Stimulated activated CD8-positive, alpha-beta memory T cell treated with anti-CD3 and anti-CD28 coated beads, Interleukin-15, amount 100 ng/mL, for 48 hours (primary cell): Measurements from ENCODE around the gene BSN.

Experiments
- DNase-seq, 2 donors: peaks; one replicate each; pipeline ENCODE4 v3.0.0-alpha.2; 2020; ENCODE audit warnings: low read depth in 2 of 2

Gene BSN

DNA sequence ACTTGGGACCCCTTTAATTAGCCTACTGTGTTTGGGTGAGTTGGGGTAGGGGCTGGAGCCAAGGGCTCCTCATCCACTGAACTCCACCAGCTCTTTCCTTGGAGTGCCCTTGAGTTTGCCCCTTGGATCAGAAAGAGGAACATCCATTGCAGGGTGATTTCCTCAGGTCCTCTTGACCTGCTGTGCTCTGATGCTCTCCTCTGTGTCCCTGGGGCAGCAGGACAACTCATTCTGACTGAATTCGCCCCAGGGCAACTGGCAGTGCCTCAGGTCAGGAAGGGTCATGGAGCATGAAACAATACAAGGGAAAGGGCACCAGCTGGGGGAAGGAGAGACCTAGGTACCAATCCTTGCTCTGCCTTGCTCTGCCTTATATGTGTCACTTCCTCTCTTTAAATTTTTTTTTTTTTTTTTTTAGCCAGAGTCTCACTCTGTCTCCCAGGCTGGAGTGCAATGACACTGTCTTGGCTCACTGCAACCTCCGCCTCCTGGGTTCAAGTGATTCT, 47.8 kb downstream of the BSN start:
- DNase-seq: no peak

DNA sequence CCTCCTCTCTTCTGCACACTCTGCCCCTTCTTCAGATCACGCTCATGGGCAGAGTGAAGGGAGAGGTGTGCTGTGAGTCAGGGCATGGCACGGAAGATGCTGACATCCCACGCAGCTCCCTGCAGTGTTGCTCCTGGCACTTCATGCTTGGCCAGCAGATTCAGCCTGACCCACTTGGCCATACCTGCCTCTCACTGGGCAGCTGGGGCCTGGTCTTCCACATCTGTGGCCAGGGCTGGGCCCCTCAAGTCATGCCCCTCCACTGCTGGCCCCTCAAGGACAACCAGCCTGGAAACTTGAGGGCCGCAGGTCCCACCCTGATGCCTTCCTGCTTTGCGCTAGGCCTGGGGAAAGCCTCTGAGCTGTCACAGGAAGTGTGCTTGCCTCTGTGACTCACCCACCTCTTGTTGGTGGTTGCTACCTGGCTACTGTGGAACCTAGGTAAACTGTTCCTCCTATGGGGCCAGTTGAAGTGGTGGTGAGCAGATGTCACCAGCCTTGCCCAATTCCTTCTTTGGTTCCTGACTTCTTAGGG, 48.7 kb downstream of the BSN start:
- DNase-seq: peak; percentile 30 to 44

DNA sequence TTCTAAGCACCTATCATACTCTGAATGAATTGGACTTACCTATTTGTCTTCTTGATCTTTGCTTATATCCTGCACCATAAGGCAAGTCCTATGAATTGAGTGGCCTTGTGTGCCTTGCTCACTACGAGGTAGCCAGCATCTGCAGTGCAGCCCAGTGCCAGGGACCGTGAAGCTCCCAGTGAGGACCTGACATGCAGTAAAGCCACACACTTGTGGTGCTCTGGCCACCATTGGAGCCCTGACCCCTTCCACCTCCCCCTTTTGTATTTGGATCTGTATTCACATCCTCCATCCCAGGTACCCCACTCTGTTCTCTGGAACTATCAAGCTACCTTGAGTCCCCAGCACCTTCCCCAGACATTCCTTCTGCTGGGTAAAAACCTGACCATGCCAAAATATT, 52.1 kb downstream of the BSN start:
- no peak for DNase-seq

DNA sequence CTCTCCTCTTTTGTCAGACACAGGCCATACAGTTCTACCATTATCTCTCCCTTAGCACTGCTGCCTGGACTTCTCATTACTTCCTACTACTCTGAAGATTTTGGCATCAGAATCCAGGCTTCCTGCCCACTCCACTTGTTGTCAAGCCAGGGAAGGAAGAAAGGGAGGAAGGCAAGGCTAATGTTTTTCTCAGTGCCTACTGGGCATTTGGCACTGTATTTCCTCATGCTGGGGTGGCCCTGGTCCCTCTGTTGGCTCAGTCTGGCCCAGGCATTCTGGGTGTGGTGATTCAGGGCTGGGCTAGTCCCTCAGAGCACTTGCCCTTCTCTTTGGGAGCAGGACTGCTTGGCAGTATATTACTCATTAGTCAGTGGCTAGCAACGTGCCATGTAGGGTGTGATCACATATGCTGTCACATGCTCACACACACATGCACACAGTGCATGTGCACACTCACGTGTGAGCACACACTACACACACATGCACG, 52.9 kb downstream of the BSN start:
- no peak for DNase-seq

DNA sequence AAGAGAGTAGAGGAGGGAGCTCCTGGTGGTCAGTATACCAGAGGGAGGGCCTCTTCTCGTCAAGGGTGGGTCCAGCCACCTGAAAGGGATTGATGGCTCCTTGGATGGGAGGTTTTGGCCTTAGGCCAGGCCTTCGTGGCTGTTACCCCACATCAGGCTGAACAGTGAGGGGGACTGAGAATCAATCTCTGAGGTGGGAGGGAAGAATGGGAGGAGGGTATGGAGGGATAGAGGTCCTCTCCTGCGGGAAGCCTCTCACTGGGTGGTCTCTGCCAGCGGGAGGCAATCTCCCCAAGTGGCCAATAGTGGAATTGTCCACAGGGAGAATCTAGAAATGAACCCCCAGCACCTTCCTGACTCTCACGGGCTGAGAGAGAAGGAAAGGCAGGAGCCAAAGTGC, 53.5 kb downstream of the BSN start:
- no peak for DNase-seq

DNA sequence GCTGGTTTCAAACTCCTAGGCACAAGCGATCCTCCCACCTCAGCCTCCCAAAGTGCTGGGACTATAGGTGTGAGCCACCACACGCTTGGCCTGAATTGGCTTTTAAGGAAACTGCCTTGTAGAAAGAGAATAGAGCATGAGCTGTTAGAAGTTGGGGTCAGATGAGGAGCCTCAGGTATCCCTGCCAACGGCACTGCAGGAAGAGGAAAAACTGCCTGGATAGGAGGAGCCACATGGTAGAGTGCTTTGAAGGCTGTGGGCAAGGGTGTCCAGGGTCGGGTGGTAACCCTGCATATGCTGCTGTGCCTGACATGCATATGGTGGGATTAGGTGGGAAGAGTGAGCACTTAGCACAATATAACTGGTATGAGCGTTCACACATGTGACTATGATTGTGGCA, 55.0 kb downstream of the BSN start:
- no peak for DNase-seq

DNA sequence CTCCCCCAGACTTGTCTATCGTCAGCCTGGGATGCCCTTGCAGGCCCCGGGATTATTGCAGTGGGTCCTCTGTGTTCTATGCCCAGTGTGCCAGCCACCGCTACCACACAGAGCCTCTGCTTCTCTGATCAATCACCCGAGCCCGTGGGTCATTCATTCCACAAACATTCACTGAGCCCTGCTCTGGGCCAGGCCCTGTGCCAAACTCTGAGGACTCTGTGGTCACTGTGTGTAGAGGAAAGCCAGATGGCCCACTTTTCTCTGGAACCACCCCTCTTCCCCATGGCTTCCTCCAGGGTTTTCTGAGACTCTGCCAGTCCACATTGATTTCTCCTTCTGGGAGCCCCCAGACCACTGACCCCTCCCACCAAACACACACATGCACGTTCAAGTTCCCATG, 55.5 kb downstream of the BSN start:
- no peak for DNase-seq

DNA sequence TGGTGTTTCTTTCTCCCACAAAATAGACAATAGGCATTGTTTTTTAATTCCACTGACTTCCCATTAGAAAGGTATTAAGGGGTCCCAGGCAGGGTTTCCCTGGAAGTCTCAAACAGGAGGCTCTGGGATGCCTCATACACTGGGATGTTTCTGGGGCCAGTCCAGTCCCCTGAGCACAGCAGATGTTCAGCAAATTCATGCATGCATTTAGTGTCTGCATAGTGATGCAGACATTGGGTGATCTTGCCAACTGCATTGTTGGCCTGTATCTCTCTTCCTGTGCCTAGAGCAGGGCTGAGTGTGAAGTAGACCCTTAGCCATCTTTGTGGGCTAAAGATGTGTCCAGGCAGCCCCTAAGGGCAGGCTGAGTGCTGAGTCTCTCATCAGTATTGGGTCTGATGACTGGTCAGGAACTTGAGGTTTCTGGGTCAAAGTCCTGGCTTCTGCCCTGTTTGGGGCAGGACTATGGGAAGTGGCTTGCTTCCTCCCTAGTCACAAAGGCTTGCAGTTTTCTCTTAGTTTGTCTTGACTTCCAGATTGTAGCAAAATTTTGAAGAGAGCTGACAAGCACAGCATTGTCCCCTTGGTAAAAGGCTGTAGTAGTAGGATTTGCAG, 56.5 kb downstream of the BSN start:
- no peak for DNase-seq

DNA sequence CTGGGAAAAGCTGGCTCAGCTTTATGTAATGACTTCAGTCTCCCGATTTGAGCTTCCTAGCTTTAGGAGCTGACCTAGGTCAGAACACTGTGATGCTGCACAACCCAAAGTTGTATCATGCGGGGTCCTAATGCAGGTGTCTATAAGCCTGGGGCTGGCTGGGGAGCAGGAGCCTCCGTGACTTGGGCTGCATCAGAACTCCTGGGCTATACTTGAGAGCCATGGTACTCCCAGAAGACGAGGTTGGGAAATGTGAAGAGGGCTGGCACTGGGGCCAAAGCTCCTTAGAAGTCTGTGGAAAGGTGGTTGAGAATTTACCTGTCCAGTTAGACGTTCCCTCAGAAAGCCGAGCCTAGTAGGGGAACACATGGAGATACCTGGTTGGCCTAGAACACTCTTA, 57.0 kb downstream of the BSN start:
- DNase-seq: no peak

DNA sequence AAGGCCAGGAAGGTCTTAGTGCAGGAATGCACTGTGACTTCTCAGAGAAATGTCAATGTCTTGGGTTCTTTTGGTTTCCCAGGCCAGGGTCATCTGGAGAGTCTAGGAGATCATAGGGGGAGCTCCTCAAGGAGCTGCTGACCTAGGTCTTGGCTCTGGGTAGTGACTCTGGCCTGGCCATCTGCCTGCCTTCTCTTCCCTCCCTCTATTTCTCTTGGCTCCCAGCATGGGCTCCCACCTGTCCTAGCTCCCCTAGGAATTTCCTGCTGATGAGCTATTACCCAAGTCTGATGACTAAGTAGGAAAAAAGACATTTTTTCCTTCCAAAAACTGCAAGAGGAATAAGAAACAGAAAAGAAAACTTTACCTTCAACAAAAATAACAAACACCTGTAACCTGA, 57.4 kb downstream of the BSN start:
- no peak for DNase-seq

DNA sequence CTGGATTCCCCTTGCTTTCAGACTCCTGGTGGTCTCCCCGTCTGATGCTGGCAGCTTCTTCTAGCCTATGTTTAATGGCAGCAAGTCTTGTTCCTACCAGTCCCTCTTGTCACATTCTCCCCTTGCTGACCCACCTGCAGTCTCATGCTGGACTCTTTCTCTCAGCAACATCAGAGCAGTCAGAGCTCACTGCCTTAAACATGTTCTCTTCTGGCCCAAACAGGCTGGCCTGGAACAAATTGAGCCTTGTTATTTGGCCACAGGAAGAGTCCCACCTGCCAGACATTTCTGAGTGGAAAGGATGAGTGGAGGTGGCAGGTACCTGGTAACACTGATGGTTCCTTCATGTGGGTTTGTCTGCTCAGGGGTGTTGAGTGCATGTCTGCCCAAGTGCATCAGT, 60.7 kb downstream of the BSN start:
- DNase-seq: no peak

DNA sequence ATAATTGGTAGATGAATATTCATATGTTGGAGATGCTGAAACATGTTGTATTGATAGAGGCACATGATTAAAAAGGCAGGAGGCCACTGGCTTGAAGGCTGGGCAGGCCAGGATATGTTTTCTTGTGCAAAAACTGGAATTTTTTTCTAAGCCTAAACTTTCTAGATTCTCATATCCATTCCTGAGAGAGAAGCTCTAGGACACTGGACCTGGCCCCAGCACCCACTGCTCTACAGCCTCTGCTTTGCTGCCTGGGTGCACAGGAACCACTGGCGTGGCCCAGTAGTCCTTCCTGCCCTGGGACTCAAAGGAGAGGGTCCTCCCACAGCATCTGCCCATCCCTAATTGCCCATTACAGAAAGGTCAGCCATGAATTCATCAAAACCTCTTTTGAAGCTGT, 61.8 kb downstream of the BSN start:
- no peak for DNase-seq

DNA sequence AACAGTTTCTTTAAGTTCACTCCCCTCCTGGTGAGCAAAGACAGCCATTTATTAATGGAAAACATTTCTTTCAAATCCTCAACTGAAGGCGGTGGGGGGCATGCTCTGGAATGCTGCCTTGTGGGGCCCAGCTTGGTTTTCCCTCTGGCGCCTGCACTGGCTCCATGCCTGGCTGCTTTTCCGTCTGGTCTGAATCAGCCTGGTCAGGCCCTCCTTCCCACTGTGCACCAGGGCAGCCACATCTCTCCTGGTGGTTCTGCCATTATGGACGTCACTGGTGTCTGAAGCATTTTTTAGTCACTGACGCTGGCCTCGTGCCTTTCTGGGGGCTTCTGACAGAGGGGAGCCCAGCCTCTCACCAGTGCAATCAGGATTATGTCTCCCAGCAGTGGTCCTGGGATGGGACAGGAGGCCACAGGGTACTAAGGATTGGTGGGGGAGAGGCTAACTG, 62.2 kb downstream of the BSN start:
- DNase-seq: no peak

DNA sequence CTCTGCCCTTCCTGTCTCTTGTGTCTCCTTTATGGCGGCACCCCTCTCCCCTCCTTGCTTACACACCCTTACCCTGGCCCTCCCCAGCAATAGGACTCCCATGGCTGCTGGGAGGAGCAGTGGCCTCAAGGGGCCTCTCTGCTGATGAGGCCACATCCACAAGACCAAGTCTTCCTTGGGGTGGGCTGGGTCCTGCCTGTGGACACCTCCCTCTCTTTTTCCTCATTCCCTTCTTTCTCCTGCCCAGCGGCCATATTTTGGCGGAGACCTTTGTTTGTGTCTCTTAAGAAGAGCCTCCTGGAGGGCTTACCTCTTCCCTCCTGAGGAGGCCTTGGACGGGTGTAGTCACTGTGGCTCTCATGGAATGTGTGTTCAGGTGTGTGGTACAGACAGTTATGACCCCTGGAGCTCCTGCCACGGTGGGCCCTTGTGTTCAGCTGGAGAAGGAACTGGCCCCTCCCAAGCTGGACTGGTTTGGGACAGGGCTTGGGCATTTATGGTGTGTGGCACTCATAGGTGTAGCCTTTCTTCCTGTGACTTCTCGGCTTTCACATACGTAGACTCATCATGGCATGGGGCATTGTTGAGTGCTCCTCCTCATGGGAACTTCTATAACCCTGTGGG, 63.2 kb downstream of the BSN start:
- DNase-seq: no peak

DNA sequence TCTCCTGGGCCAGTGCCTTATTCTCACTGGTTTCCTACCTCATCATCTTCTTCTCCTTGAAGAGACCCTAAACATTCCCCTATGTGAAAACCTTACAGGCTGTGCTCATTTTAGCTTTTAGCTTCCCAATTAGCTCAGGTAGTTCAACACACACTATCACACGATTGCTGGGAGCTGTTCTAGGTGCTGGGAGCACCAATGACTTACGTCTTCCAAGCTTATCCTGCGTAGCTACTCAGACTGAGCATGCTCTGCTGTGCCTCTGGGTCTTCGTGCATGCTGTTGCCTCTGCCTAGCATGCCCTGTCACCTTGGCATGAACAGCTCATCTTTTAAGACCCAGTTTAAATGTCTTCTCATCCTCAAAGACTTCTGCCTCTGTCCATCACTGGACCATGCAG, 64.1 kb downstream of the BSN start:
- no peak for DNase-seq

DNA sequence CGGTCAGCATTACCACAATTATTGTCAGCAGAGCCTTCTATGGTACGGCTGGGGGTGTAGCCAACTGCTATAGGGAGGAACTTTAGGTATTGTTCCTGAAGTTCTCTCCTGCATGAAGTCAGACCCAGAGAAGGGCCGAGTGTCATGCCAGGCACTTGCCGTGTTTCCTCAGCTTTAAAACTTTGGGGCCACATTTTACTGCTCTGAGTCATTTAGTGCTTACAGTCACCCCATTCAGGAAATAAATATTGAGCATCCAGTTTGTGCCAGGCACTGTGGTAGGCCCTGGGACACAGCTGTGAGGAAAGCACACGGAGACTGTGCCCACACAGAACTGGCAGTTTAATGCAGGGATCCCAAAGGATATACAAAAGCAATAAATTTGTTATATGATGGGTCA, 65.4 kb downstream of the BSN start:
- DNase-seq: no peak

DNA sequence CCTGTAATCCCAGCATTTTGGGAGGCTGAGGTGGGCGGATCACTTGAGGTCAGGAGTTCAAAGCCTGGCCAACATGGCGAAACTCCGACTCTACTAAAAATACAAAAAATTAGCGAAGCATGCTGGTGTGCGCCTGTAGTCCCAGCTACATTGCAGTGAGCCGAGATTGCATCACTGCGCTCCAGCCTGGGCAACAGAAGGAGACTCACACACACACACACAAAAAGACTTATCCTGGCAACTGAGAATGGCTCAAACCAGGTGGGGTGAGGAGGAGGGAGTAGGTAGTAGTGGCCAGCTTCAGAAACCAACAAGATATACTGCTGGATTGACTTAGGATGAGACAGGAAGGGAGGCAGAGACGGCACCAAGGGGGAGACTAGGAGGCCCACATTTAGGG, 66.5 kb downstream of the BSN start:
- DNase-seq: no peak

DNA sequence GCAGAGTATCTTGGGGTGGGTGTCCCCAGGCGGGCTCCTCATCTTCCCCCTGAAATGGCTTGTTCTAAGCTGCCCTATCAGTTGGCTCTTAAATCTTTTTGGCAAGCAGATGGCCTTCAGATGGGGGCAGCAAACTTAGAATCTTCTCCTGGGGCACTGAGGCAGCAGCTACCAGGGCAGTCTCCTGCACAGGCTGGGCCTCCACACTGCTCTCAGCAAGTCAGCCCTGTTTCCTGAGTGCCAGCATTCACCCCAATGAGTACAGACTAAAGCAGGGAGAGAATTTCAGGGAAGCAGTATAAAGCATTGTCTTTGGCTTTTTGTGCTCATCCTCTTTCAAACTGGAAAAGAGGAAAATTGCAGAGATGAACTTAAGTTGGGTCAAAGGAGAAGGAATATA, 68.8 kb downstream of the BSN start:
- no peak for DNase-seq

DNA sequence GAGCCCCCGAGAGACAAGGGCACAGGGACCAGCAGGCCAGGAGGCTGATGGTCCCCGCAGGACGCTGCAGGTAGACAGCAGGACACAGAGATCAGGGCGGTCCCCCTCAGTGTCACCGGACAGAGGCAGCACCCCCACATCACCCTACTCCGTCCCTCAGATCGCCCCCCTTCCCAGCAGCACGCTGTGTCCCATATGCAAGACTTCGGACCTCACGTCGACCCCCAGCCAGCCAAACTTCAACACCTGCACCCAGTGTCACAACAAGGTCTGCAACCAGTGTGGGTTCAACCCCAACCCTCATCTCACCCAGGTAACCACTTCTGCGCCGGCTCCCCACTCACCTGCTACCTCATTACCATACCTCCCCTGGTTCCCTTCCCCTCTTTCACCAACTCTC, 70.8 kb downstream of the BSN start:
- DNase-seq: no peak

DNA sequence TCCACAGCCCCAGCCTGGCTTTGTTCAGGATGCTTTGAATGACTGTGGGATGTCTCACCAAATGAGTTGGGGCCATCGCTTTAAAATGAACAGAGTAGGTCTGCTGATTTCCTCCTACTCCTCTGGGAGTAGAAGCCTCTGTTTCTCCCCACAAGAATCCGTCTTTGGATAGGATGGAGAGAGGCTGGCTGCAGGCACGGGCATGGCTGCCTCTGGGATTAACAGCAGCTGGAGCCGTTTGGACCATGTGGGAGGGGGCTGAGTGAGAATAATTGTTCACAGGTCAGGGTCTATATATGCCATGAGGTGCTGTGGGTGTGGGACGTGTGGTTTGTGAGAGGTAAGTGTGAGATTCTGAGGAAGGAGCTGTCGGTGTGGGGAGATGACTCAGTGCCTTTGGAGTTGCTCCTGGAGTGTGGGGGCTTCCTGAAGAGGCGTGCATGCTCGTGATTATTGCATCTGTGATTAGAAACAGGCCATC, 71.9 kb downstream of the BSN start:
- no peak for DNase-seq

DNA sequence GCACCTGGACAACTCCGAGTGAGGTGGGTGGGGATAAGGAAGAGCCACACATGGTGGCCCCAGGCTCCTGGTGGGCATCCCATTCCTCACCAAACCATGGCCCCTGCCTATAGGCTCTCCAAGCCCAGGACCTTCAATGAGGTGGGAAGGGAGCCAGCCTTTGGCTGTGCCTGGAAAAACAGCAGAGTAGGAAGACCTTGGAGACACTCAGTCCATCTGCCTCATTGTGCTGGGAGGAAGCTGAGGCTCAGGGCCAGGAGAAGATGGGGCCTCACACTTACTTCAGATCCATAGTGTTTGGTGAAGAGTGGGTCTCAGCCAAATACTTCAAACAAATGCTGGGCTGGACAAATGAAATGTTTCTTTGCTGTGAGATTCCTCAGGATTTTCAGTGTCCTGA, 72.5 kb downstream of the BSN start:
- DNase-seq: no peak

DNA sequence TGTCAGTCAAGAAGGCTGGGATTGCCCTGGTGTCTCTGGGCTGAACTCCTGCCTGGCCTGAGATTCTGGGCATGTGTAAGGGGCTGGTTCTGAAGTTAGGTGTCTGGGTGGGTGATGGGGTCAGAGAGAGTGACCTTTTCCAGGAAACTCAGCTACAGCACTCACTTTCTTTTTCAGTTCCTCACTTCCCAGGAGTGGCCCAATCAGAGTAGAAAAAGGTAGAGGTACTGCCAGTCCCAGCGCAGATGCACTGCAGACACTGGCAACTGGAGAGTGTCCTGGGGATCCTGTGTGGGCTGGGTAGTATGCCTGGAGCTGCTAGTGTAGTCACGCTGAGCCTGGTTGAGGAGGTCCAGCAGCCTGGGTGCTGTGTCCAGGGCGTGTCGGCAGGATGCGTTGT, 73.4 kb downstream of the BSN start:
- DNase-seq: no peak

DNA sequence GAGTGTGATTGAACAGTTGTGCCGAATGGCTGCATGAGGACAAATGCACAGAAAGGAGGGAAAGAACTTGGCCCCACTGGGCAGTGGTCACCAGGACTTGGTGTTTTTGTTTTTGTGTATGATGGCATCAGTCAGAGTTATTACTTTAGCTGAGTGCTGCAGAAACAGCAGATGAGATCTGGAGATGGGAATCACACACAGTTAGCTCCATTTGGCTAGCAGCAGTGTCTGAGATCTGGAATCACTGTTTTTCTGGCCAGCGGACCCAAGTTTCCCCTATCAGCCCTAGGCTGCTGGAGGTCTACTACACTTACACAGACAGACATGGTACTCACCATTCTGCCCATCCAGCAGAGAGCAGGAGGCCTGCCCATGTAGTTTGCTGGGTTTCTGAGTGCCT, 74.0 kb downstream of the BSN start:
- no peak for DNase-seq
